Stomach (tissue), 9 donors: ENCODE measurements around the gene CEP112. TPM values are rescaled to one million over a fixed set of nuclear protein-coding genes. Genes with fewer than 3 reads are reported as not detected.
A peak's percentile ranks its signal among the peaks of the same experiment; 100 is the strongest.

ENCODE experiments used
- DNase-seq, 2 donors: peaks; one replicate each; pipeline versions ENCODE4 v3.0.0 to v3.0.0-alpha.2; 2013 to 2019
- H3K27ac ChIP-seq, 5 donors: fragments of 200-600 bp in 4 of 5; sonication (generic) in 4 of 5; one replicate each; pipeline ENCODE4 v1.5.1; 2013 to 2019; ENCODE audit warnings: mild to moderate bottlenecking in 1 of 5, moderate library complexity in 1 of 5
- H3K27me3 ChIP-seq, 3 donors: fragments of 200-600 bp; sonication (generic); one replicate each; pipeline ENCODE4 v1.5.1; 2017 to 2019; ENCODE audit warnings: mixed run types in 1 of 3
- H3K36me3 ChIP-seq, 4 donors: fragments of 200-600 bp; sonication (generic); 1 replicate in 3 of 4; 2 replicates in 1 of 4; pipeline ENCODE4 v1.5.1; 2016 to 2019
- H3K4me1 ChIP-seq, 4 donors: fragments of 200-600 bp; sonication (generic); one replicate each; pipeline ENCODE4 v1.5.1; 2016 to 2019
- H3K4me3 ChIP-seq, 4 donors: fragments of 200-600 bp; sonication (generic) in 3 of 4; one replicate each; pipeline ENCODE4 v1.5.1; 2016 to 2019; ENCODE audit warnings: mild to moderate bottlenecking in 1 of 4
- H3K9me3 ChIP-seq, 4 donors: fragments of 200-600 bp; sonication (generic); one replicate each; pipeline ENCODE4 v1.5.1; 2016 to 2019
- EP300 ChIP-seq: sonication (generic); formaldehyde crosslinking; IDR thresholded peaks from one replicate; pipeline ENCODE4 v1.6.1; 2017; ENCODE audit warnings: antibody characterized with exemption
- POLR2A ChIP-seq, 4 donors: fragments of 450-650 bp; IDR thresholded peaks; one replicate each; pipeline ENCODE4 v1.6.1; 2016; ENCODE audit warnings: antibody characterized with exemption in 4 of 4, control low read depth in 2 of 4, mild to moderate bottlenecking in 1 of 4, moderate library complexity in 1 of 4
- POLR2AphosphoS5 ChIP-seq, 3 donors: sonication (generic); formaldehyde crosslinking; IDR thresholded peaks; one replicate each; pipeline ENCODE4 v1.6.1; 2016; ENCODE audit warnings: antibody characterized with exemption in 3 of 3
- WGBS, 5 donors: extraction: QIAGEN DNeasy Blood & Tissue Kit in 3 of 5; methylation state at CpG; one replicate each; pipeline versions ENCODE4 v1.1.5 to v1.1.7; 2013 to 2018; 5-methylcytosine and 5-hydroxymethylcytosine counted together
- intact Hi-C: fragments of 100-400 bp; cut with DNase I; formaldehyde crosslinking; loops from one replicate; pipeline ENCODE4 v1.15.1; 2023; ENCODE audit warnings: low total_unique reads
- polyA plus RNA-seq, 3 donors: library from polyadenylated mRNA; stranded (reverse); fragments of 200-250 nt; gene quantifications; one replicate each; pipeline ENCODE4 v1.2.3, GENCODE V29; 2013
- total RNA-seq, 5 donors: library from RNA; depleted of rRNA; stranded (reverse); fragments of >200 nt; gene quantifications; one replicate each; pipeline versions ENCODE4 v1.1.0 to v1.2.3, GENCODE V29; 2014 to 2016
- TF ChIP-seq, protein P1 (sequence below), 7 experiments: fragments of 450-650 bp in 4 of 7; fragments of 200-600 bp in 3 of 7; sonication (generic) in 3 of 7; IDR thresholded peaks; one replicate each; pipeline ENCODE4 v1.5.1; 2016 to 2019; ENCODE audit warnings: antibody characterized with exemption in 7 of 7, control low read depth in 2 of 7, mild to moderate bottlenecking in 1 of 7
- donor health status: healthy with polysubstance abuse.
- donor health status: Bipolar disorder and iron deficiency.
- donor health status: healthy.

CEP112 gene
- total and polyA plus RNA-seq, 8 donors, result 3.5 to 108 (median 13.3) TPM

DNA sequence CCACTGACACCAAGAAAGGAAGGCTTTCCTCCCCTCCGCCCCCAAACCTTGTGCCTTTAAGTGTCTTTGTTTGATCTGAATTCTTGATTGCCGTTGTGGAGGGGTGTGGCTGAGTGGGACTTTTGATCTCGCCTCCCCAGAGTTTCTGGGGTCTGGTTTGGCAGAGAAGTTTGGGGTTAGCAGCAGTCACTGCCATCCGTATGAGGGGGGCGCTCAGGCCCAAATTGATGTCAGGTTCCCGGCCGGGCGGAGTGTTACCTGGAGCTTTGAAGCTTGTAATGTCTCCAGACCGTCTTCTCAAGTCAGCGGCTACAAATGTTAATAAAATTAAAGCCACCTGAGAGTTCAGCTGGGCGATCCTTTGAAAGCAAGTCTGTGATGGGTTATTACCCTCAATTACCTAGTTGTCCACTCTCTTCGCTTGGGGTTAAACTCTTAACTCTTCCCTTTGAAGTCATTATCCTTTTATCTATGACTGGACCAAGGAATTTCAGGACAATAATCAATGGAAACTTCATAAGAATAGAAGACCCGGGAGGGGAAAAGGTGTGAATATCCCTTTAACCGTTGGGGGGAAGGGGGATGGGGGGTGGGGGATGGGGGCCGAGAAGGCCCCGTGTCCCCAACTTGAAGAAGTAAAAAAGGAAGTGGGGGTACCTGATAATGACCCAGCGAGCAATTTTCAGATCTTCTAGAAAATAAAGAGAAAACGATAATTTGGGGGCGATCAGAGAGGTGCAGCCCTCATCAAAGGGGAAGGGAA is 598.7 kb downstream of the CEP112 start:
- no peak overlapping the region for H3K4me3 ChIP-seq
- H3K27me3 ChIP-seq, result no peaks in the 10 kb centered on the region
- no peaks in the 10 kb centered on the region for H3K36me3 ChIP-seq
- H3K9me3 ChIP-seq, result no peaks in the 10 kb centered on the region
- intact Hi-C loops, result no loop called here
- H3K4me1 ChIP-seq, result peaks cover 0 to 25% (median 16%) of the 10 kb centered on the region in 4 donors
- TF ChIP-seq EP300, result no peak
- TF ChIP-seq POLR2A (IDR thresholded peaks at IDR 0.05), result no peak
- TF ChIP-seq, protein P1, sequence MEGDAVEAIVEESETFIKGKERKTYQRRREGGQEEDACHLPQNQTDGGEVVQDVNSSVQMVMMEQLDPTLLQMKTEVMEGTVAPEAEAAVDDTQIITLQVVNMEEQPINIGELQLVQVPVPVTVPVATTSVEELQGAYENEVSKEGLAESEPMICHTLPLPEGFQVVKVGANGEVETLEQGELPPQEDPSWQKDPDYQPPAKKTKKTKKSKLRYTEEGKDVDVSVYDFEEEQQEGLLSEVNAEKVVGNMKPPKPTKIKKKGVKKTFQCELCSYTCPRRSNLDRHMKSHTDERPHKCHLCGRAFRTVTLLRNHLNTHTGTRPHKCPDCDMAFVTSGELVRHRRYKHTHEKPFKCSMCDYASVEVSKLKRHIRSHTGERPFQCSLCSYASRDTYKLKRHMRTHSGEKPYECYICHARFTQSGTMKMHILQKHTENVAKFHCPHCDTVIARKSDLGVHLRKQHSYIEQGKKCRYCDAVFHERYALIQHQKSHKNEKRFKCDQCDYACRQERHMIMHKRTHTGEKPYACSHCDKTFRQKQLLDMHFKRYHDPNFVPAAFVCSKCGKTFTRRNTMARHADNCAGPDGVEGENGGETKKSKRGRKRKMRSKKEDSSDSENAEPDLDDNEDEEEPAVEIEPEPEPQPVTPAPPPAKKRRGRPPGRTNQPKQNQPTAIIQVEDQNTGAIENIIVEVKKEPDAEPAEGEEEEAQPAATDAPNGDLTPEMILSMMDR (IDR thresholded peaks at IDR 0.05), result no peak
- TF ChIP-seq POLR2AphosphoS5 (IDR thresholded peaks at IDR 0.05), result no peak
- H3K27ac ChIP-seq, result no peak overlapping the region
- 72 to 80% (median 76%) methylated on average over 19 of the region's 19 CpGs for WGBS, 5 donors
- no peak for DNase-seq

DNA sequence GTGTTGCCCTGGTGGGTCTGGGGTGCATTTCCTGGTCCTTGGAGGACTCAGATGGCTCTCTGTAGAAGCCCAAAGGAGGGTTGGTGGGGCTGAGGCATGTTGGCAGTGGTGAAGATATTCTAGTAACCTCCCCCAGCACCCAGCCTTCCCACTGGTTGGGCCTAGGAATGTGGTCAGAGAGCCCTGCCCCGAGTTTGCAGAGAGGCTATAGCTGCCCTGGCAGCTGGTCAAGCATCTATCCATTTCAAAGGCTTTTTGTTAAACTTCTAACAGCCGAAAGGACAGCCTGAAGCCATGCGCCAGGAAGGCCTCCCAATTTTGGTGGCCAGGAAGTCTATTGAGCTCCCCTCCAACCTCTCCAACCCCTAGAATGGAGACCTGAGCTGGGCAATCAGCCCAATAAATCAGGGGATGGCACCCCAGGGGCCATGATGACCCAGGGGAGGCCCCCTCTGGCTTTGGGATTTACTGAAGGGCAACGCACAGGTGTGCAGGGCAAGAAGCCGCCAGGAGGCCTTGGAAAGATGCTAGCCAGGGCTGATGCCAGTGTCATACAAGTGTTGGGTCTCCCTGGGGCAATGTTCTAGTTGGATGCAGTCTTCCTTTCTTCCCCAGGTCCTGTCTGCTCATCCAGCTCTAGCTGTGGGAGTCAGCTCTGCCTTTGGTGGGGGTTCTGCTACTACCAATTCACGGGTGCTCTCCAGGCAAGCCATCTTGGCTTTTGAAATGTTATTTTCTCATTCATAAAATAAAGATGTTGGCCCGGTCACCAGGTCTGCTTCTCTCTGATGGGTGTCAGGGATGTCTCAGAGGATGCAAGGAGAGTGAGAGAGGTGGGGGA is 599.6 kb downstream of the CEP112 start:
- no peaks in the 10 kb centered on the region for H3K27me3 ChIP-seq
- H3K36me3 ChIP-seq, result no peaks in the 10 kb centered on the region
- TF ChIP-seq POLR2A (IDR thresholded peaks at IDR 0.05), result no peak
- no peak for TF ChIP-seq POLR2AphosphoS5 (IDR thresholded peaks at IDR 0.05)
- TF ChIP-seq EP300, result no peak
- TF ChIP-seq, protein P1 (IDR thresholded peaks at IDR 0.05), result no peak
- H3K4me3 ChIP-seq, result no peak overlapping the region
- DNase-seq, result no peak
- WGBS, 5 donors, result 84 to 92% (median 87%) methylated on average over 6 to 7 of the region's 7 CpGs
- no peak overlapping the region for H3K27ac ChIP-seq
- intact Hi-C loops, result no loop called here
- no peaks in the 10 kb centered on the region for H3K9me3 ChIP-seq
- H3K4me1 ChIP-seq, result peaks cover 0 to 35% (median 26%) of the 10 kb centered on the region in 4 donors

GRCh38 chr17:65589321-65589720 is 602.6 kb downstream of the CEP112 start:
- no peak for DNase-seq
- Histone ChIP-seq H3K36me3 (no peaks in the 10 kb centered on the region), H3K4me3 (no peak overlapping the region), H3K27ac (no peak overlapping the region), H3K27me3 (no peaks in the 10 kb centered on the region), H3K4me1 (peaks cover 0 to 37% (median 25%) of the 10 kb centered on the region in 4 donors), H3K9me3 (no peaks in the 10 kb centered on the region)
- no peak for TF ChIP-seq POLR2AphosphoS5 (IDR thresholded peaks at IDR 0.05)
- no peak for TF ChIP-seq POLR2A (IDR thresholded peaks at IDR 0.05)
- TF ChIP-seq EP300, result no peak
- TF ChIP-seq, protein P1 (IDR thresholded peaks at IDR 0.05), result no peak
- WGBS, 5 donors, result 79 to 94% (median 83%) methylated on average over 5 of the region's 5 CpGs
- intact Hi-C loops, result no loop called here

DNA sequence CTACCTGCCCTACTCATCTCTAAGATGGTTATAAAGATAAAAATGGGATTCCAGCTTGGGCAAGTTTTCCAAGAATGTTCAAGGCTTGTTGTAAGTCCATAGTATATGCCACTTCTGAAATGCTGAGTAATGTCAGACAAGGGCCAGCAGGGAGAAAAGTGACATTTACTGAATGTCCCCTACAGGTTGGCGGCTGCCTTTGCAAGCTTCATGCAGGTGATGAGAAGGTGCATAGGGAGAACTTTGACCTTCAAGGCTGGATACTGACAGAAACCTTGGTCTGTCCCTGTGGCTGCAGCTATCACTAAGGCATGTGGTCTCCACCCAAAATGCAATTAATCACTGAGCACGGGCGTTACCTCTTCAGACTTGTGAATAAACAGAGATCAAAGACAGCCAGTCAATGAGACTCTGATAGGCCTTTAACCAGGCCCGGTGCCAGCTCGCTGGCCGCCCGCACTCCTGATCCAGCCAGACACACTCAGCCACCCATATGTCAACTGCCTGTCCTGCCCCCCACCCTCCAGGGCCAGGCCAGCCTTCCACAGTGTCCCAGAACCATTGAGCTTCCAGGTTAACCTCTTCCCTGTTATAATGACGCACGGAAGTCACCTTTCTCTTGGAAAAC is 603.6 kb downstream of the CEP112 start:
- TF ChIP-seq POLR2AphosphoS5 (IDR thresholded peaks at IDR 0.05), result peak in 2 of 3 donors; percentile 55 to 80
- no peak for TF ChIP-seq POLR2A (IDR thresholded peaks at IDR 0.05)
- TF ChIP-seq, protein P1 (IDR thresholded peaks at IDR 0.05), result peak in 3 of 7 experiments; percentile 20 to 42 (median 25)
- TF ChIP-seq EP300, result no peak
- Histone ChIP-seq H3K4me3 (no peak overlapping the region), H3K36me3 (no peaks in the 10 kb centered on the region), H3K9me3 (no peaks in the 10 kb centered on the region), H3K27me3 (no peaks in the 10 kb centered on the region), H3K4me1 (peaks cover 0 to 42% (median 26%) of the 10 kb centered on the region in 4 donors), H3K27ac (no peak overlapping the region)
- intact Hi-C loops, result no loop called here
- 30 to 51% (median 39%) methylated on average over 9 of the region's 9 CpGs for WGBS, 5 donors
- DNase-seq, result peak; percentile 77 to 84
